Measurements from ENCODE around the gene FBXO38. TPM values are rescaled to one million over a fixed set of nuclear protein-coding genes. Genes with fewer than 3 reads are reported as not detected.

Gene FBXO38
- total and polyA plus RNA-seq, 2 of the 13 experiments (the other 11 are each of a cell fraction or from before 2014, with no cell fraction given): 24.8 to 35.9 TPM

GRCh38 chr5:148383564-148384379, at the start of gene FBXO38 (continued):
- TF ChIP-seq, protein P1, sequence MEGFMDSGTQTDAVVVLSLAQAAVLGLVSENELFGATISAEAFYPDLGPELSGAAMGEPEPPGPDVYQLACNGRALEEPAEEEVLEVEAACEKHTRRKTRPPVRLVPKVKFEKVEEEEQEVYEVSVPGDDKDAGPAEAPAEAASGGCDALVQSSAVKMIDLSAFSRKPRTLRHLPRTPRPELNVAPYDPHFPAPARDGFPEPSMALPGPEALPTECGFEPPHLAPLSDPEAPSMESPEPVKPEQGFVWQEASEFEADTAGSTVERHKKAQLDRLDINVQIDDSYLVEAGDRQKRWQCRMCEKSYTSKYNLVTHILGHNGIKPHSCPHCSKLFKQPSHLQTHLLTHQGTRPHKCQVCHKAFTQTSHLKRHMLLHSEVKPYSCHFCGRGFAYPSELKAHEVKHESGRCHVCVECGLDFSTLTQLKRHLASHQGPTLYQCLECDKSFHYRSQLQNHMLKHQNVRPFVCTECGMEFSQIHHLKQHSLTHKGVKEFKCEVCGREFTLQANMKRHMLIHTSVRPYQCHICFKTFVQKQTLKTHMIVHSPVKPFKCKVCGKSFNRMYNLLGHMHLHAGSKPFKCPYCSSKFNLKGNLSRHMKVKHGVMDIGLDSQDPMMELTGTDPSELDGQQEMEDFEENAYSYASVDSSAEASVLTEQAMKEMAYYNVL (CRISPR knock-in tag; IDR thresholded peaks at IDR 0.05; ENCODE audit: borderline replicate concordance): no peak; the same call in 1 of the 2 replicates
- TF ChIP-seq, protein P2, sequence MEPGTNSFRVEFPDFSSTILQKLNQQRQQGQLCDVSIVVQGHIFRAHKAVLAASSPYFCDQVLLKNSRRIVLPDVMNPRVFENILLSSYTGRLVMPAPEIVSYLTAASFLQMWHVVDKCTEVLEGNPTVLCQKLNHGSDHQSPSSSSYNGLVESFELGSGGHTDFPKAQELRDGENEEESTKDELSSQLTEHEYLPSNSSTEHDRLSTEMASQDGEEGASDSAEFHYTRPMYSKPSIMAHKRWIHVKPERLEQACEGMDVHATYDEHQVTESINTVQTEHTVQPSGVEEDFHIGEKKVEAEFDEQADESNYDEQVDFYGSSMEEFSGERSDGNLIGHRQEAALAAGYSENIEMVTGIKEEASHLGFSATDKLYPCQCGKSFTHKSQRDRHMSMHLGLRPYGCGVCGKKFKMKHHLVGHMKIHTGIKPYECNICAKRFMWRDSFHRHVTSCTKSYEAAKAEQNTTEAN (CRISPR knock-in tag; conservative IDR thresholded peaks at IDR 0.05): 0 out of 2 replicates have a peak, but pooled peaks have one; percentile 45
- TF ChIP-seq ZNF335 (CRISPR knock-in tag; IDR thresholded peaks at IDR 0.05): peak; percentile 53; the same call in 1 of the 2 replicates
- TF ChIP-seq BRF2 (CRISPR knock-in tag; IDR thresholded peaks at IDR 0.05): peak; percentile 44; the same call in 1 of the 2 replicates
- TF ChIP-seq SOX5 (CRISPR knock-in tag; IDR thresholded peaks at IDR 0.05; ENCODE audit: borderline replicate concordance): peak; percentile 69
- TF ChIP-seq, protein P3, sequence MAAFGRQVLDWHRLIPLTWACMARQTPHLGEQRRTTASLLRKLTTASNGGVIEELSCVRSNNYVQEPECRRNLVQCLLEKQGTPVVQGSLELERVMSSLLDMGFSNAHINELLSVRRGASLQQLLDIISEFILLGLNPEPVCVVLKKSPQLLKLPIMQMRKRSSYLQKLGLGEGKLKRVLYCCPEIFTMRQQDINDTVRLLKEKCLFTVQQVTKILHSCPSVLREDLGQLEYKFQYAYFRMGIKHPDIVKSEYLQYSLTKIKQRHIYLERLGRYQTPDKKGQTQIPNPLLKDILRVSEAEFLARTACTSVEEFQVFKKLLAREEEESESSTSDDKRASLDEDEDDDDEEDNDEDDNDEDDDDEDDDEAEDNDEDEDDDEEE (CRISPR knock-in tag; IDR thresholded peaks at IDR 0.05): peak; percentile 78
- TF ChIP-seq, protein P4, sequence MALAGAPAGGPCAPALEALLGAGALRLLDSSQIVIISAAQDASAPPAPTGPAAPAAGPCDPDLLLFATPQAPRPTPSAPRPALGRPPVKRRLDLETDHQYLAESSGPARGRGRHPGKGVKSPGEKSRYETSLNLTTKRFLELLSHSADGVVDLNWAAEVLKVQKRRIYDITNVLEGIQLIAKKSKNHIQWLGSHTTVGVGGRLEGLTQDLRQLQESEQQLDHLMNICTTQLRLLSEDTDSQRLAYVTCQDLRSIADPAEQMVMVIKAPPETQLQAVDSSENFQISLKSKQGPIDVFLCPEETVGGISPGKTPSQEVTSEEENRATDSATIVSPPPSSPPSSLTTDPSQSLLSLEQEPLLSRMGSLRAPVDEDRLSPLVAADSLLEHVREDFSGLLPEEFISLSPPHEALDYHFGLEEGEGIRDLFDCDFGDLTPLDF (CRISPR knock-in tag; IDR thresholded peaks at IDR 0.05): 0 out of 2 replicates have a peak, but pooled peaks have one; percentile 25
- no peak for TF ChIP-seq ZNF20 (CRISPR knock-in tag; IDR thresholded peaks at IDR 0.05)
- no peak for TF ChIP-seq ZNF124 (CRISPR knock-in tag; IDR thresholded peaks at IDR 0.05)
- TF ChIP-seq PRPF4 (IDR thresholded peaks at IDR 0.05; ENCODE audit: low read depth, low read length, poor library complexity, severe bottlenecking): no peak
- TF ChIP-seq RAD51 (IDR thresholded peaks at IDR 0.05; ENCODE audit: borderline replicate concordance): no peak
- no peak for TF ChIP-seq ZNF678 (CRISPR knock-in tag; IDR thresholded peaks at IDR 0.05)
- peak; percentile 93 for TF ChIP-seq THAP11 (CRISPR knock-in tag; IDR thresholded peaks at IDR 0.05)
- peak; percentile 85 for TF ChIP-seq FOSL2 (CRISPR knock-in tag; IDR thresholded peaks at IDR 0.05)
- peak; percentile 68 for TF ChIP-seq SP2 (CRISPR knock-in tag; IDR thresholded peaks at IDR 0.05)
- no peak for TF ChIP-seq KDM6A (CRISPR knock-in tag; IDR thresholded peaks at IDR 0.05; ENCODE audit: low read depth)
- peak; percentile 100 for TF ChIP-seq YY1 (IDR thresholded peaks at IDR 0.05; ENCODE audit: insufficient read depth, insufficient replicate concordance, low read depth, low read length)
- no peak for TF ChIP-seq CHCHD3 (CRISPR knock-in tag; IDR thresholded peaks at IDR 0.05)
- no peak for TF ChIP-seq ZBTB21 (CRISPR knock-in tag; IDR thresholded peaks at IDR 0.05)
- TF ChIP-seq ZNF652 (CRISPR knock-in tag; IDR thresholded peaks at IDR 0.05; ENCODE audit: borderline replicate concordance, low read depth): no peak
- no peak for TF ChIP-seq THYN1 (CRISPR knock-in tag; IDR thresholded peaks at IDR 0.05; ENCODE audit: borderline replicate concordance, low read depth)
- no peak for TF ChIP-seq NR1H2 (CRISPR knock-in tag; IDR thresholded peaks at IDR 0.05; ENCODE audit: borderline replicate concordance, low read depth)
- TF ChIP-seq TOPORS (CRISPR knock-in tag; IDR thresholded peaks at IDR 0.05): peak; percentile 81; the same call in 1 of the 2 replicates
- 0 out of 2 replicates have a peak, but pooled peaks have one; percentile 65 for TF ChIP-seq ZNF749 (CRISPR knock-in tag; IDR thresholded peaks at IDR 0.05; ENCODE audit: borderline replicate concordance)

Data from HepG2 (cell line).